Inflammatory macrophage (primary cell): ENCODE measurements around the gene ZNF615.
A peak's percentile ranks its signal among the peaks of the same experiment; 100 is the strongest.
"Not testable (repeated sequence)": the region's sequence is repeated elsewhere in the genome, so short reads cannot be mapped to it uniquely, and the experiment has no call there.

Experiments used
- DNase-seq, 2 donors: peaks; one replicate each; pipeline ENCODE4 v3.0.0-alpha.2; 2020 to 2022
- total RNA-seq, 18 experiments: gene quantifications; one replicate each; lab custom pipeline; 2026; ENCODE audit warnings: mixed read lengths in 6 of 18, inconsistent platforms in 2 of 18; lab: John Stamatoyannopoulos, UW

ZNF615 gene
- total RNA-seq = 2.1 to 13.7 (median 8.1) reads per million in 18 experiments

- peak; percentile 86 to 88 for DNase-seq
Observed at GRCh38 chr19:52007806-52008557, at the start of gene ZNF615. Gene ZNF615, minus strand, starts transcription at chr19:52008211. Its CDS starts 4,500 bp downstream, at chr19:52003711.

GRCh38 chr19:52056480-52056879 is 48.5 kb upstream of the ZNF615 start:
- DNase-seq = not testable (repeated sequence)

- not testable (repeated sequence) for DNase-seq
Observed at GRCh38 chr19:52051736-52052135, 43.7 kb upstream of the ZNF615 start.

- DNase-seq = peak; percentile 96 to 97
Observed at GRCh38 chr19:52048555-52049501, 40.8 kb upstream of the ZNF615 start, which contains the start of gene ZNF432. Gene ZNF432, minus strand, starts transcription at chr19:52048838. Its CDS starts 1,970 bp downstream, at chr19:52046868.

GRCh38 chr19:52039169-52039568 is 31.2 kb upstream of the ZNF615 start:
- DNase-seq = no peak

GRCh38 chr19:52034051-52034728 is 26.2 kb upstream of the ZNF615 start:
- DNase-seq = no peak

GRCh38 chr19:52028780-52029123 is 20.7 kb upstream of the ZNF615 start:
- DNase-seq = no peak

GRCh38 chr19:52028027-52028779 is 20.2 kb upstream of the ZNF615 start, which contains the start of gene ZNF614:
Gene ZNF614, minus strand, starts transcription at chr19:52028379. Its CDS starts 2,634 bp downstream, at chr19:52025745.
- peak; percentile 88 to 89 for DNase-seq

- not testable (repeated sequence) for DNase-seq
Observed at GRCh38 chr19:52026255-52026990, 18.4 kb upstream of the ZNF615 start.

- DNase-seq = not testable (repeated sequence)
Observed at GRCh38 chr19:52024478-52024877, 16.5 kb upstream of the ZNF615 start.

GRCh38 chr19:52022193-52022592 is 14.2 kb upstream of the ZNF615 start:
- DNase-seq = no peak

GRCh38 chr19:52020506-52020905 is 12.5 kb upstream of the ZNF615 start:
- no peak for DNase-seq

GRCh38 chr19:52010674-52011073 is 2.7 kb upstream of the ZNF615 start:
- DNase-seq = no peak

- no peak for DNase-seq
Observed at GRCh38 chr19:52007451-52007805, 583 bp downstream of the ZNF615 start.

- DNase-seq = no peak
Observed at GRCh38 chr19:51994048-51994644, 13.9 kb downstream of the ZNF615 start.

- DNase-seq = no peak
Observed at GRCh38 chr19:51993422-51993821, 14.6 kb downstream of the ZNF615 start.

GRCh38 chr19:51986309-51987291 is 21.4 kb downstream of the ZNF615 start, which contains the start of gene ZNF350:
Gene ZNF350, minus strand, starts transcription at chr19:51986840. Its CDS starts 12,480 bp downstream, at chr19:51974360.
- peak; percentile 96 to 97 for DNase-seq

- DNase-seq = no peak
Observed at GRCh38 chr19:51983361-51983760, 24.6 kb downstream of the ZNF615 start.

- DNase-seq = not testable (repeated sequence)
Observed at GRCh38 chr19:51980926-51981325, 27.1 kb downstream of the ZNF615 start.
